ENCODE measurements around the gene OGFOD2.

The OGFOD2 gene

DNA sequence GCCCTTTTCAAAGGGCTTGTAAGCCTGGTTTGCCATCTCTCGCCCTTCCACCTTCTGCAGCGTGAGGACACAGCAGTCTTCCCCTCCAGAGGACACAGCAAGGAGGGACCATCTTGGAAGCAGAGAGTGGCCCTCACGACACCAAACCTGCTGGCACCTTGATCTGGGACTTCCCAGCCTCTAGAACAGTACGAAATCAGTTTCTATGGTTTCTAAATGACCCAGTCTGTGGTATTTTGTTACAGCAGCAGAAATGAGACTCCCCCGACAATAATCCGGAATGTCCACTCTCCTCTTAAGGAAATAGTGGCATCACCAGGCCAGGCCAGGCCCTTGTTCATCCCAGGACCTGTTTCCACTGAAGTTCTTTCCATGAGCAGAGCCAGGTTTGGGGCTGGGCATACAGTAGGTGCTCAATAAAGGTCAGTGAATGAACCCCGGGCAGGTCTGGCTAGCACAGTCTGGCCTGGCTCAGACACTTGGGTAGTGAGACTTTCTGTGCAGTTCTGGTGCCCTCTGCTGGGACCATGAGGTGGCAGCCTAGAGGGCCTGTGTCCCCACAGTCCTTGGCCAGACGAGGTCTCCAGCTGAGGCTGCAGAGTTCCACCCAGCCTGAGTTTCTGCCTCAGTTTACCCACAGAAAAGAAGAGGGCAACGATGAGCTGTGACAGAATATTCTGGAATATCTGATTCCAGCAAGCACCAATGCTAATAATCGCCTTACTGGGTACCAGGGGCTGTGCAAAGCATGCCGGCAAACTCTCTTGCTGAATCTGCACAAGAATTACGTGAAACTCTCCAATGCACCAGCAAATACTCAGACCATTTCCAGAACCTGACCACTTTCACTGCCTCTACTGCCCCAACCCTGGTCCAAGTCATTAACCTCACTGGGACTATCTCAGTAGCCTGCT is 22.8 kb upstream of the OGFOD2 start:
- peak; percentile 76 for DNase-seq (ENCODE audit: low spot score)

DNA sequence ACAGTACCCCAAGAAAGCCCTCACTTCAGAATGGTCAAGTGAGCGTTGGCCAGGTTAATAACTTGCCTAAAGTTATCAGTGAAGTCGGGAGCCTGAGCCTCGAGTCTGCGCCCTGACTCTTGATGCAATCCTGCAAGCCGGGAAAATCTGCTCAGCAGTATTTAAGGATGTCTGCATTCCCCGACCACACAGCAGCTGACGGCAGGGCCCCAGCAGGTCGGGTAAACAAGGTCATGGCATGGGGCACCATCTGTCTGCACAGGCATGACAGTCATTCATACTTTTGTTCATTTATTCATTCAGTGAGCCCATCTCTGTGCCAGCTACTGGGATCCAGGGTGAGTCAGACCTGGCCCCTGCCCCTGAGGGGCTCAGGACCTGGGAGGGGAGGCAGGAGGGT is 19.9 kb upstream of the OGFOD2 start:
- DNase-seq (ENCODE audit: low spot score): no peak

DNA sequence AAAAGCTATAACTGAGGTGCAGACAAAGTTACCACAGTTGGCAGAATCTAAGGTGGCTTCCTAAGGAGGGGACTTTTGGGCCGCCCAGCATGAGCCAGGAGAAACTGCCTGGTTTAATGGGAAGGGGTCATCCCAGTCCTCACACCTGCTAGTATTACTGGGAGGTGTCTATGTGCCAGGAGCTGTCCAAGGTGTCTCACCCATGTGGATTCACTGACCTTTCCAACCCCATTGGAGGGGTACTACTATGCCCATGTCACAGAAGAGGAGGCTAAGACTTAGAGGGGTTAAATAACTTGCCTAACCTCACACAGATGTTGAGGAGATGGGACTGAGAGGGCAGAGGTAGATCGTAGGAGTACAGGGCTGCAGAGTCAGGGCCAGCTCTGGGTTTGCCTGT is 19.0 kb upstream of the OGFOD2 start:
- no peak for DNase-seq (ENCODE audit: low spot score)

DNA sequence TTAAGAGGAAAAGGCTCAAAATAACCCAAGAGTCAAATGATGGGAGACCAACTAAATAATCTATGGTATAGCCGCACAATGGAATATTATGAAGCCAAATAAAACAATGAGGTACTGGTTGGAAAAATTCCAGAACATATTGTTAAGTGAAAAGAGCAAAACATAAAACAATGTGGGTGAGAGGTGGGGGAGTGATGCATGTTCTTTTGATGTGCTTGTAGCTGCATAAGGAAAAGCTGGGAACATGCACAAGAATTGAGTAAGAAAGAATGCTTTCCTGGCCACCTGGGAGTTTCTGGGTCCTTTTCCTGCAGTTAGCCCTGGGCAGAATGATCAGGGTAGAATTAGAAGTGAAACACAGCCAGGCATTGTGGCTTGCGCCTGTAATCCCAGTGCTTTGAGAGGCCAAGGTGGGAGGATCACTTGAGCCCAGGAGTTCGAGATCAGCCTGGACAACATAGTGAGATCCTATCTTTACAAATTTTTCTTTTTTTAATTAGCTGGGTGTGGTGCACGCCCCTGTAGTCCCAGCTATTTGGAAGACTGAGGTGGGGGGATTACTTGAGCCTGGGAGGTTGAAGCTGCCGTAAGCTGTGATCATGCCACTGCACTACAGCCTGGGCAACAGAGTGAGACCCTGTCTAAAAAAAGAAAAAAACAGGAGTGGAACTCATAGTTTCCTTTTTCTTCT is 16.7 kb upstream of the OGFOD2 start:
- no peak for DNase-seq (ENCODE audit: low spot score)

DNA sequence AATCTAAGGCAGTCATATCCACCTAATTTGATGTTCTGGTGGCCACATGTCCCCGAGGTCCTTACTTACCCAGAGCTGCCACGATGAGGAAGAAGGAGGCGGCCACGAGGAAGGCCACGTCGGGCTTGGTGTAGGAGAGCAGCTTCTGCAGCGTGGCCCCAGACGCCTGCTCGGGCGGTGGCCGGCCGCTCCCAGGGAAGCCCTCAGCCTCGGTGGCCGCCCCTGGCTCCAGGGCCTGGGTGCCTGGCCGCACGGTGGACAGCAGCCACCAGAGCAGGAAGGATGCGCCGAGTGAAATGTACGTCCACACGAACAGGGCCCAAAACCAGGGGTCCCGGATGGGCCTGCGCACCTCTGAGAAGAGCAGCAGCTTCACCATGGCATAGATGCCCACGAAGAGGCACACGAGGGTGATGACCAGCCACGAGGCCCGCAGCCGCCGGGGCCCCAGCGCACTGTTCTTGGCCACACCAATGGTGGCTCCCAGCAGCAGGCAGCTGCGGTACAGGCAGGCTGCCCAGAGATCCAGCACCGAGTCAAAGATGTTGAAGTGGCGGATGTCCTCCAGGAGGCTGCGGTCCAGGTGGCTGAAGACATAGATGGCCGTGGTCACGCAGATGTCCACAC is 15.4 kb upstream of the OGFOD2 start:
- no peak for DNase-seq (ENCODE audit: low spot score)

DNA sequence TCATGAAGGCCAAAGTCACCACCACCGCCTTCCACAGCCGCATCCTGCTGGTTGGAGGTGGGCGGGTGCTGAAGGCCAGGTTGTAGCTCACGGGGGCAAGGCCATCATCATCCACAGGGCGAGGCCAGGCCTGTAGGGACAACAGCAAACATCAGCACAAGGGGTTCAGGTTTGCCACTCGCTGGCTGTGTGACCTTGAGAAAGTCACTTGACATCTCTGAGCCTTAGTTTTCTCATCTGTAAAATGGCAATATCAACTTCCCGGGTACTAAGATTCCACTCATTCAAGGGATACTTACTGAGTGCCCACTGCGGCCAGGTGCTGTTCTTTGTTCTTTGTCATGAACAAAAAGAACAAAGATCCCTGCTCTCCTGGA is 14.9 kb upstream of the OGFOD2 start:
- DNase-seq (ENCODE audit: low spot score): no peak

DNA sequence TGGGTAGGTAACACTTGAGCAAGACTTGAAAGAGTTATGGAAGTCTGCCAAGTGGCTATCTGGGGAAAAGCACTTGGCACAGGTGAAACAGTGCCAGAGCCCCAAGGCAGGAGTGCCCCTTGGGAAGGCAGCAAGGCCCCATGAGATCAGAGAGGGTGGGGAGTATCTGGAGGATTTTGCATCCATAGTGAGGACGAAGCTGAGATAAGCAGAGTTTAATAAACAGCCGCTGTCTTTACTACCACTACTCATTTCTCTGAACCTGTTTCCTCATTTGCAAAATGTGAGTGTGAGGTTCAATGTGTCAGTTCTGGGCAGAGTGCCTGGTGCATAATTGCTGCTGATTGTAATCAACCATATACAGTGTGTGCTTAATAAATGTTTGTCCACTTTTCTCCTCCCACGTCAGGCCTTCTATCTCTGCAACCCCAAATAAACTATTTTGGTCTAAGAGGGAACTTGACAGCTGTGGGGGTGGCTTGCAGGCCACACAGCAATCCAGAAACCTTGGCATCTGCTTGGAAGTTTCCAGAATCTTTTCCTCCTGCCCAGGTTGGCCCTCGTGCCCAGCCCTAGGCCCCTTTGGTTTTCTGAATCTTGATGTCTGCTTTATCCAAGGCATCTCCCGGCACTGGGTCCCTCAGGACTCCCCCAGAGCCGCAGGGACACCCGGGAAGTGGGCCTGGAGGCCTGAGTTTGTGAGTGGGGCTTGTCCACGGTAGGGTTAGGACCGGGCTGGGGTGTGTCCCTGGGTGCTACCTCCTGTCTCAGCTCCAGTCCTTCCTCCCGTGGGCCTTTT is 13.3 kb upstream of the OGFOD2 start:
- no peak for DNase-seq (ENCODE audit: low spot score)

DNA sequence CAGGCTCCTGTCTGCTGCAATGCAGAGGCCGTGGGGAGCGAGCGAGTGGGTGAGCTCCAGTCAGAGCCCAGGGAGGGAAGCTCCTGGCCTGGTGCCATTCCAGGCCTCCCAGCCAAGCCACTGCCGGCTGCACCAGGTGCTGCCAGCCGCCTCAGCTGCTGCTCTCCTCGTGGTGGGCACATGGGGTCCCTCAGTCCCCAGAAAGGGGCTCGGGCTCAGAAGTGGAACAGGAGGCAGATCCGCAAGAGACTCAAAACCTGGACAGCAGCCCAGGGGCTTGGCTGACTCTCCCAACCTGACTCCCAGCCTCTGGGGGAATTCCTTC is 11.1 kb upstream of the OGFOD2 start:
- no peak for DNase-seq (ENCODE audit: low spot score)

DNA sequence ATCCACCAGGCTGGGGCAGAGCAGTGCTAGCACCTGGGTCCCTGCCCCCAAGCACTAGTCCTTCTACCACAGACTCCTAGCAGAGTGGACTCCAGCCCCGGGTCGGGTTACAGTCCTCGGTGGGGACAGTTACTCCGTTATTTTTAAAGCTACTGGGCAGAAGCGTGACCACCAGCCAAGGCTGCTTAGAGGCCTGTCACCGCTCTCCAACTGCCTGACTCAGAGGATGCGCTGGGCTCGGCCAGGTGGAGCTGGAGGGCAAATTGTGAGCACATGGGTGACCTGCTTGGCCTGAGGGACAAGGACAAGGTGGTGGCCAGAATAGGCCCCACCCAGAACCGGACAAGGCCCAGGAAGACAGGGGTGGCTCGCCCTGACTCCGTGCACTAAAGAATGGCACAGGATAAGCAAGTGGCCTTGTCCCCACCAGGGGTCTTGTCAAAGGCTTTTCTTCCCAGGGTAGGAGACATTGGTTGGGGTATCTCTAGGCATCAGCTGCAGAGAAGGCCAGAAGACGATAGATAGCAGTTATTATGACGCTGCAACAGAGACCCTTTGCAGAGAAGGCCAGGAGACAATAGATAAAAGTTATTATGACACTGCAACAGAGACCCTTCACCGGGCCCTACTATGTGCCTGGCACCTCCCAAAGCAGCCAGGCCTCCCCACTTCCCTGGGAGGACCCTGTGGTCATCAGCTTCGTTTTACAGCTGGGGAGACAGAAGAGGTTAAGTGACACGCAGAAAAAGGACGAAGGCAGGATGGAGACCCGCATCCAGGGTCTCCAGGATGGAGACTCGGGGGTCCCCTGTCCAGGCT is 10.4 kb upstream of the OGFOD2 start:
- no peak for DNase-seq (ENCODE audit: low spot score)

DNA sequence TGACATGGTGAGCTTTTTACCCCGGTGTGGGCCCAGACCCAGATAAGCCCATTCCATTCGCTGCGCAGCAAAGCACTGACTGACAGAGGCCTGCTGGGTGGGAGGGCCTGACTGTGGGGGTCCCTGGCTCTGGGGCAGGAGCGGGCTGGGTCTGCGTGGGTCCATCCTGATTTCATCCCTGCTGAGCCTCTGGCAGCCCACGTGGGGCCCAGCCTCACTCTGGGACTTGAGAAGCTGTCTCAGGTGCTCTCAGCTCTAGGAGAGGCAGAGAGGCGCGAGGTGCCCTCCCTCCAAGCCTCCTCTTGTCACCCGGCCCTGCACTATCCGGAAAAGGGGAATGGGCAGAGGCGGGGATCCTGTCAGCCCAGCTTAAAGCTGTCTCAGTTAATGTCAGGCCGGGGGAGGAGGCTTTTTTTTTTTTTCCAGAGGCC is 9.7 kb upstream of the OGFOD2 start:
- DNase-seq (ENCODE audit: low spot score): no peak

DNA sequence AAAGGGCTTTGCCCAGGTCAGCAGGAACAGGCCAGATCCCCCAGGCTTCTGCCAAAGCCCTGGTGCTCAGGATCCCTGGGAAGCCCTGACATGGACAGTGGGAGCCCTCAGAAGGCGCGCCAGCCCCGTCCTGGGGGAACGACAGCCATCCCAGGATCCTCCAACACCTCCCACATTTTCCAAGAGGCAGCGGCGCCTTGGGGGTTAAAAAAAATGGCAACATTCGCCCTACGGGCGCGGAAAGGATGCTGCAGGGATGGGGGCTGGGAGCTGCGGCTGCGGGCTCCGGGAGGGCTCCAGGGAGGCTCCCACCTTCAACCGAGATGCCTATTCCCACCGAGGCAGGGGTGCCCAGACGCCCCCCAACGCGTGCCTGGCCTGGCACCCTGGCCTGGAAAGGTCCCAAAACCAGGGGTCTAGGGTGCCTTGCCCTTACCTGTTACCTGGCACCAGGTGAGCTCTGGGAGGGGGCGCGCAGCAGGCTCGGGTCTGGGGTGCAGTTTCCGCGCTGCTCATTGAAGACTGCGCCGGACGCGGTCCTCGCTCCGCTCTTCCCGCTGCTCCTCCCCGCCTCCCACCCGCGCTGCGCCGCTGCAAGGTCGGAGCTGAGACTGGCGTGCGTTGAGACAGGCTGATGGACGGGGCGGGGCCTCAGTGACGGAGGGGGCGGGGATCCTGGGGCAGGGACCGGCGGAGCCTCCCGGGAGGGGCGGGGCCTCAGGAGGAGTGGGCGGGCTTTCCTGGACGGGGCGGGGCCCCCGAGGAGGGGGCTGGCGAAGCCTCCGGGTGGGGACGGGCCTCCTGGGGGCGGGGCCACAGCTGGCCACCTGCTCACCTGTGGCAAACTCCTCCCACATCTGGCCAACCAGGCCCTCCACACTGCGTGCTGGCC is 8.9 kb upstream of the OGFOD2 start, which contains the start of gene ABCB9:
Gene ABCB9, minus strand, starts transcription at position 613 of the 892 bp plus-strand sequence. CDS start 6,228 bp downstream, outside the sequence.
- DNase-seq (ENCODE audit: low spot score): peak; percentile 93

DNA sequence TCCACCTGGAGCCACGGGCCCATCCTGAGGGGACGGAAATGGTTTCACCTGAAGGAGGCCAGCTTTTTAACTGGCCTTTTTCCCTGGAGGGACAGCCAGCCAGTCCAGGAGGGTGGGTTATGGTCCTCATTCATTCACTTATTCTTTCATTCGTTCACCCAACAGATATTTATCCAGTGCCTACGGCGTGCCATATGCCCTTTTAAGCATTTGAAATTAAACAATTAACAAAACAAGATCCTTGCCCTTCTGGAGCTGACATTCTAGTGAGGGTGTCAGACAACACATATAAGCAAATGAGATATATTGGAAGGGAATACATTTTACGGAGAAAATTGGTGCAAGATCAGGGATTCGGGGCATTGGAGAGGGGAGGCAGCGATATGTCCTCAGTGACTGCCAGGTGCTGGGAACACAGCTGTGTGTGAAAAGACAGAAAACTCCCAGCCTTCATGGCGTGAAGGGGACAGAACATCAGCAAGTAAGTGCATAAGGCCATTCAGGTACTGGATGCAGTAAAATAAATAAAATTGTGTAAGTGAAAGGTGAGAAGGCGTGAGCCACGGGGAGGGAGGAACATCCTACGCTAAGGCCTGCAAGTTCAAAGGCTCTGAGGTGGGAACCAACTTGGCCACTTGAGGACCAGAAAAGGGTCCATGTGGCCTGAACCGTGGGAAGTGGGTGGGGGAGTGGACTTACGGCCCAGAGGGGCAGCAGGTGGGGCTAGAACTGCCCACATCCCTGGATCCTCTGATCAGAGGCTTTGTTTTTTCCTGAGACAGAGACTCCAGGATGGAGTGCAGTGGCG is 8.1 kb upstream of the OGFOD2 start:
- no peak for DNase-seq (ENCODE audit: low spot score)

DNA sequence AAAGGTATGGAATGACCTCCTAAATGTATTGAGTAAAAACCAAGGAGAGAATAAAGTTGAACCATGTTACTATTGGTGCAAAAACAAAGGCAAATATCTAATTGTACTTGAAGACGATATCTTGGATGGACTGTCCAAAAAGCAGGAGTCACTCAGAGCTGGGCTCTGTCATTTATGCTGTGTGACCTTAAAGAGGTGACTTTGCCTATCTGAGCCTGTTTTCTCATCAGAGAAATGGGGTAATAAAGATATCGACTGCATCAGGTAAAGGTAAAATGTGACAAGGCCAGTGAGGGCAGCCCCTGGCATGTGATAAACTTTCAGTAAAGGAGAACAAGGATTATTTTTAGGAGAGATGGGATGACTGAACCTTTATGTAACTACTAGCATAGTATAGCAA is 6.9 kb upstream of the OGFOD2 start:
- DNase-seq (ENCODE audit: low spot score): no peak

DNA sequence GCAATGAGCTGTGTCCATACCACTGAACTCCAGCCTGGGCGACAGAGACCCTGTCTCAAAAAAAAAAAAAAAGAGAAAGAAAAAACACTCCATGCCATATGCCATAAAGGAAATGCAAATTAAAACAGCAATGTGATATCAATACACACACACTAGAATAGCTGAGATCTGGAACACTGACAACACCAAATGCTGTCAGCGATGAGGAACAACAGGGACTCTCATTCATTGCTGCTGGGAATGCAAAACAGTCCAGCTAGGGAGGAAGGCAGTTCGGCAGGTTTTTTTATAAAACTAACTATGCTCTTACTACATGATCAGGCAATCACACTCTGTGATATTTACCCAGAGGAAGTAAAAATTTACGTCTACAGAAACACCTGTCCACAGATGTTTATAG is 5.4 kb upstream of the OGFOD2 start:
- no peak for DNase-seq (ENCODE audit: low spot score)

DNA sequence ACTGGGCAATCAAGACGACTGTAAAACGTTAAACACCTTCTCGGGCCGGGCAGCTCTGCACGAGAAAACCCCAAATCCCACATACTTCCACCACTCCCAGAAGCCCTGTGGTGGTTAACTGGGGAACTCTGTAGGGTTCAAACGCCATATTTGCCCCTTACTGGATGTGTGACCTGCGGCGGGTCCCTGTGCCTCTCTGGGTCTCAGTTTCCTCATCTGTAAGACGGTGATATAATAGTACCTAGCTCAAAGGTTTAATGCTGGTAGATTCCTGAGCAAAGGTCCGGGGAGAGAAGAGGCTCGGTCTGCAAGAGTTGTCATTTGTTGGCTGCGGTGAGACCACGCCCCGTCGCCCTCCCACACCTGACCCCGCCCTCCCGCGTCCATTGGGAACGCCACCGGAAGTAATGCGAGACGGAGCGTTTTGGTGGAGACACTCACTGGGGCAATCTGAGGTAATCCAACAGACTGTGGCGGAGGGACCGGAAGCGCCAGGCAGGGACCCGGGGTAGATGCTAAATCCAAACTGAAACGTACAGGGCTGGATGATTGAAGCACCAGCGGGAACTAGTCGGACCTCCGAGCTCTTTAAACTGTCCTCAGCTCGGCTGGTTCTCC is 661 bp upstream of the OGFOD2 start:
- DNase-seq (ENCODE audit: low spot score): peak; percentile 99

DNA sequence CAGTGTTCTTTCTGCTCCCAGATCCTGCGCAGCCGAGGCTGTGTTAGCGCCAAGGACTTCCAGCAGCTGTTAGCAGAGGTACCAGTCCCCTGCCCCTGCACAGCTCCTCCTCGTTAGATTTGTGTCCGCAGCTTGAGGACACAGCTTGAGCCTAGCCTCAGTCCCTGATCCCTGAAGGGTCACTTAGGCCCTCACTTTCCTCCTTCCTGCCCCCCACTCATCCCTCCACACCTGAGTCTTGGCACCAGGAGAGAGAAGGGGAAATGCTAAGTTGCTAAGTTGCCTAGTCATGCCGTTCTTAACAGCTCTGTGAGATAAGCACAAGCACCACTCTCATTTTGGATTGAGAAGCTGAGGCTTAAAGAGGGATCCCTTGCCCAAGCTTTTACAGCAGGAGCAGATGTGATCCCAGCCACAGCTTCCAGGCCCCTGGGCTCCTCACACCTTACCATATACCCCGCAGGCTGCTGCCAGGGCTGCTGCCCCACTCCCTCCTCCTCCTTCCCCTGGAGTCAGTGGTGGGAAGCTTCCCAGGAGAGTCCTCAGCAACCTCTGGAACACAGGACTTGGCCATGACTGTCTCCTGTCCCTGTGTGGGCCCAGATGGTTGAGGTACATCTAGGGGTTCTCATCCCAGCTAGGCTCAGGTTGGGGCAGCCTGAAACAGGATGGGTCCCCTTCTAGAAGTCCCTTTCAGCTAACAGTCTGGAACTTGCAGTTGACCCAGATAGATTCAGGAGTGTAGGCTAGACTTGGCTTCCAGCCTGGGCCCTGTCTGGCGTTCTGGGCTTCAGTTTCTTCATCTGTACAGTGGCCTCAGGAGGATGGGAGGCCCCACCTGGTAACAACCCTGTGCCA is 975 bp downstream of the OGFOD2 start:
- DNase-seq (ENCODE audit: low spot score): no peak

DNA sequence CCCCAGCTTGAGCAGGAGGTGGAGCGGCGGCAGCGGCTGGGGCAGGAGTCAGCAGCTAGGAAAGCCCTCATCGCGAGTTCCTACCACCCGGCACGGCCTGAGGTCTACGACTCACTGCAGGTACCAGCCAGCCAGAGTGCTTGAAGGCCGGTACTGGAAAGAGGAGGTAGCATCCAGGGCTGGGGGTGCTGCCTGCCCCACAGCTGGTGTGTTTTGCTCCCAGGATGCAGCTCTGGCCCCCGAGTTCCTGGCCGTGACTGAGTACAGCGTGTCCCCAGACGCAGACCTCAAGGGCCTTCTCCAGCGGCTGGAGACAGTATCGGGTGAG is 1.6 kb downstream of the OGFOD2 start:
- no peak for DNase-seq (ENCODE audit: low spot score)

DNA sequence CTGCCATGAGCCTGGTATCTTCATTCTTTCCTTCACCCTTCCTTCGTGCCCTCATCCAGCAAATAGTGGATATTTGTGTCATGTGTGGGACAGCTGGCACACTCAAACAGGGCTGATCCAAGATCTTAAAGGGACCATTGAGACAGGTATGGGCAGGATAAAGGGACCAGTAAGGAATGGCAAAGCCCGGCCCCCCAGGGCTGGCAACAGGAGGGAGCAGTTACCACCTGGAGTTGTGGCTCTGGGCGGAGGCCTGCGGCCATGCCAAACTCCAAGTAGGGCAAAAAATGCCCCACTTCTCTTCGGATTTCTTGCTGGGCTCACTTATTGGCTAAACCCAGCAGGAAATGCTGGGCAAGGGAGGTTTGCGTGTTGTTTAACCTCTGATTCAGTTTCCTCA is 2.1 kb downstream of the OGFOD2 start:
- DNase-seq (ENCODE audit: low spot score): no peak

Data from CD4-positive, alpha-beta T cell treated with Interleukin-15 for 4 hours (primary cell).